ENCODE data around the gene ANKRD36C.
"Not testable (repeated sequence)": the region's sequence is repeated elsewhere in the genome, so short reads cannot be mapped to it uniquely, and the experiment has no call there.

Gene ANKRD36C

DNA sequence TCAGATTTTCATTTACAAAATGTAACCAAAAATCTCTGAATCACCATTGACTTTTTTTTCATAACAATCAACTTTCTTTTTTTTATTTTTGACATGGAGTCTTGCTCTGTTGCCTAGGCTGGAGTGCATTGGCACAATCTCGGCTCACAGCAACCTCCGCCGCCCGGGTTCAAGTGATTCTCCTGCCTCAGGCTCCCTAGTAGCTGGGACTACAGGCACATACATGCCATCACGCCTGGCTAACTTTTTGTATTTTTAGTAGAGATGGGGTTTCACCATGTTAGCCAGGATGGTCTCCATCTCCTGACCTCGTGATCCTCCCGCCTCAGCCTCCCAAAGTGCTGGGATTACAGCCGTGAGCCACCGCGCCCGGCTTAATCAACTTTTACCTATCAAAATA lies 51.7 kb downstream of the ANKRD36C start:
- in situ Hi-C loops (cut with MboI; ENCODE audit: low sequenced_read_pairs); H3K27me3 ChIP-seq (ENCODE audit: low read depth); DNase-seq (ENCODE audit: low spot score in 2 of 2); H3K36me3 ChIP-seq (replicated peaks); H3K4me1 ChIP-seq; H3K9me3 ChIP-seq; H3K4me3 ChIP-seq: not testable (repeated sequence)

DNA sequence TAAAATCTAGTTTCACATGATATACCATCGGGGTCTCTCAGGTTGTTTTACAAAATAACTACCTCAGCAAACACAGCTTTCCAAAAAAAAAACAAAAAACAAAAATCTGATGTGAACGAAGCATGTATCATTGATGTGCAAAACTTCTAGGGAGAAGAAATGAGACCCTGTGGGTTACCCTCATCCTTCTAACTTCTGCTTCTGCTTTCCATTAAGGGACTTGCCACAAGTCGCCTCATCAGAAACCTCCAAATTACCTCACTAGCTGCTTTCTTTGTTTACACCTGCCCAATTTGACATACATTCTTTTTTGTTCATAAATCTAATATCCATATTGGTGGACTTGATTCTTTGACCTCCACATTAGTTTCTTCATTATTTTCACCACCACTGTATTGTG lies 60.9 kb downstream of the ANKRD36C start:
- in situ Hi-C loops (cut with MboI; ENCODE audit: low sequenced_read_pairs); H3K4me1 ChIP-seq; H3K9me3 ChIP-seq; H3K27me3 ChIP-seq (ENCODE audit: low read depth); DNase-seq (ENCODE audit: low spot score in 2 of 2); H3K36me3 ChIP-seq (replicated peaks); H3K4me3 ChIP-seq: not testable (repeated sequence)

DNA sequence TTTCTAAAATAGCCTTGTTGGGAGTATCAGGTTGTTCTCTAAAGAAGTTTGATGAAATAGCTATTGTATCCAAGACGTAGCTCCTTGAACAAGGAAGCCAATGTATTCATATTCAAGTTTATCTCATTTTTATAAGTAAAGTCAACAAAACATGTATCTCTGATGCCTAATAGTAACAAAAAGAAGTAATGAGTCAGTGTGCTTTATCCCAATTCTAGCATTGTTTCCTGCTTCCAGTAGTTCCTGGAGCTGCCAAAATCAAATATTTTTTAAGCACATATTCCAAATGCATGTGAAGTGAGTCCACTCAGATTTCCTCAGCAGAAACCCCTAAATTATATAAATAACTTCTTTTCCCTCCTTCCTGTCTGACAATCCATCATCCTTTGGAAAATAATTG lies 74.6 kb downstream of the ANKRD36C start:
- H3K9me3 ChIP-seq; H3K4me3 ChIP-seq; H3K27me3 ChIP-seq (ENCODE audit: low read depth); H3K4me1 ChIP-seq; DNase-seq (ENCODE audit: low spot score in 2 of 2); in situ Hi-C loops (cut with MboI; ENCODE audit: low sequenced_read_pairs): not testable (repeated sequence)
- H3K36me3 ChIP-seq (replicated peaks) = peaks cover 28% of the 10 kb centered on the region

- H3K27me3 ChIP-seq (ENCODE audit: low read depth); H3K4me1 ChIP-seq; H3K4me3 ChIP-seq; in situ Hi-C loops (cut with MboI; ENCODE audit: low sequenced_read_pairs); DNase-seq (ENCODE audit: low spot score in 2 of 2); H3K9me3 ChIP-seq: not testable (repeated sequence)
- H3K36me3 ChIP-seq (replicated peaks) = peaks cover 28% of the 10 kb centered on the region
These were observed 76.5 kb downstream of the ANKRD36C start for GRCh38 chr2:95915131-95915530.

GRCh38 chr2:95911431-95911830 lies 80.2 kb downstream of the ANKRD36C start:
- H3K4me3 ChIP-seq; H3K27me3 ChIP-seq (ENCODE audit: low read depth): not testable (repeated sequence)
- peaks cover 12% of the 10 kb centered on the region for H3K36me3 ChIP-seq (replicated peaks)

GRCh38 chr2:95894443-95894842 lies 97.2 kb downstream of the ANKRD36C start:
- DNase-seq (ENCODE audit: low spot score in 2 of 2); in situ Hi-C loops (cut with MboI; ENCODE audit: low sequenced_read_pairs): not testable (repeated sequence)

More at GRCh38 chr2:95911431-95911830, 80.2 kb downstream of the ANKRD36C start:
- H3K9me3 ChIP-seq; in situ Hi-C loops (cut with MboI; ENCODE audit: low sequenced_read_pairs); DNase-seq (ENCODE audit: low spot score in 2 of 2); H3K4me1 ChIP-seq: not testable (repeated sequence)

DNA sequence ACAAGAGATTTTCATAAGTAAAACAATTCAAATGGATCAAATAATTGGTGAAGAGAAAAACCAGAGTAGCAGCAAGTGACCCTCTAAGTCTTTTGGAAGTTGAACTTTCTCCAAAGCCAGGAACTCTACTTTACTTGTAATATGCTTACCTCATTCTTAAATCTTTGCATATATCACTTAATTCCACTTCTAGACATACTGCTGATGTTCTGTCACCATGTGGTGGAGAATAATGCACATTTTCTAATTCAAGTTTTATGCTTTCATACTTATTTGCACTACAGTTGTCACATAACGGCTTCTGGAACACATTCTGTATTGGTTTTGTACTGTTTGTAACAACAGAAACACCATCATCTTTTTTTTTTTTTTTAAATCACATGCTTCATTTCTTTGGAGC lies 123.7 kb downstream of the ANKRD36C start:
- H3K9me3 ChIP-seq; DNase-seq (ENCODE audit: low spot score in 2 of 2); in situ Hi-C loops (cut with MboI; ENCODE audit: low sequenced_read_pairs): not testable (repeated sequence)

More at GRCh38 chr2:95894443-95894842, 97.2 kb downstream of the ANKRD36C start:
- not testable (repeated sequence) for H3K36me3 ChIP-seq (replicated peaks); H3K4me3 ChIP-seq; H3K9me3 ChIP-seq; H3K27me3 ChIP-seq (ENCODE audit: low read depth); H3K4me1 ChIP-seq

DNA sequence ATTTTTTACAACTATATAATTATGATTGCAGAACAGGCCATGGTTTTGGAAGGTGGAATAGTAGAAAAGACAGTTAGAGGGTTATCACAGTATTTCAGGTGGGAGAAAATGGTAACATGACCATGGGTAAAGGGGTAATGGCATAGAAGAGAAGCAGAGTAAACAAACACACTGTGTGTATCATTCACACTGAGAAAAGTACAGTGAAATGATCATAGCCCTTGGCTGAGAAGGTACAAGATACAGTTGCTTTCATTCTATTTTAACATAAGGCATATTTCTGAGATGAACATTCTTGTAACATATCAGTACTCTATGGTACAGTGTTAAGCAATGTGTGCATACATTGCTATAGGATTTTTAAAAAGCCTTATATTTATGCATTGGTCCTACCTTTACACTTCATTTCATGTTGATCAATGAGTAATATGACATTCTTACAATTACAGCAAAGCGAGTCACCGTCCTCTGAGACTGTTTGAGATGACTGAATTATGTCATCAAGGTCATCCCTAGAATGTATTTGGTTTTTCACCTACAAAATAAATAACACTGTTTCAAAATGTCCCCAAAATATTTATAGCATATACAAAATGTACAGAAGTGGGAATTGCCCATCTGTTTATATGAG lies 124.5 kb downstream of the ANKRD36C start:
- in situ Hi-C loops (cut with MboI; ENCODE audit: low sequenced_read_pairs); H3K4me1 ChIP-seq; H3K9me3 ChIP-seq; H3K4me3 ChIP-seq; DNase-seq (ENCODE audit: low spot score in 2 of 2); H3K27me3 ChIP-seq (ENCODE audit: low read depth); H3K36me3 ChIP-seq (replicated peaks): not testable (repeated sequence)

More for the DNA sequence above, 123.7 kb downstream of the ANKRD36C start:
- H3K4me3 ChIP-seq; H3K36me3 ChIP-seq (replicated peaks); H3K4me1 ChIP-seq; H3K27me3 ChIP-seq (ENCODE audit: low read depth): not testable (repeated sequence)

- in situ Hi-C loops (cut with MboI; ENCODE audit: low sequenced_read_pairs); H3K4me1 ChIP-seq: not testable (repeated sequence)
These were observed 129.5 kb downstream of the ANKRD36C start for GRCh38 chr2:95862121-95862520.

DNA sequence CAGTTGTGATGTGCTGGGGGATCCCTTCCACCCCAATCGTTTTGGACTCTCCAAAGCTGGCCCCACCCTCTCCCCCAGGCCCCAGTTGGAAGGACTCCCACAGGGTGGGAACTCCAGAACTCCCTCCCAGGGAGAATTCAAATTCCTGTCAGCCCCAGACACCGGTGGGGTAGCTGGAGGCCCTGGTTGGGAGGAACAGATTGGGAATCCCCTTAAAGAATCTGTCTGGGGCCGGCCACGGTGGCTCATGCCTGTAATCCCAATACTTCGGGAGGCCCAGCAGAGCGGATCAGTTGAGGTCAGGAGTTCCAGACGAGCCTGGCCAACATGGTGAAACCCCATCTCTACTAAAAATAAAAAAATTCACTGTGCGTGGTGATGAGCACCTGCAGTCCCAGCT lies 155.5 kb downstream of the ANKRD36C start:
- Histone ChIP-seq H3K4me3 (no peak overlapping the region), H3K4me1 (no peaks in the 10 kb centered on the region), H3K36me3 (replicated peaks) (no peaks in the 10 kb centered on the region), H3K27me3 (ENCODE audit: low read depth) (no peaks in the 10 kb centered on the region), H3K9me3 (no peaks in the 10 kb centered on the region)
- in situ Hi-C loops (cut with MboI; ENCODE audit: low sequenced_read_pairs) = no loop called here
- DNase-seq (ENCODE audit: low spot score in 2 of 2) = no peak

More at GRCh38 chr2:95862121-95862520, 129.5 kb downstream of the ANKRD36C start:
- H3K27me3 ChIP-seq (ENCODE audit: low read depth); DNase-seq (ENCODE audit: low spot score in 2 of 2); H3K4me3 ChIP-seq; H3K36me3 ChIP-seq (replicated peaks); H3K9me3 ChIP-seq: not testable (repeated sequence)

DNA sequence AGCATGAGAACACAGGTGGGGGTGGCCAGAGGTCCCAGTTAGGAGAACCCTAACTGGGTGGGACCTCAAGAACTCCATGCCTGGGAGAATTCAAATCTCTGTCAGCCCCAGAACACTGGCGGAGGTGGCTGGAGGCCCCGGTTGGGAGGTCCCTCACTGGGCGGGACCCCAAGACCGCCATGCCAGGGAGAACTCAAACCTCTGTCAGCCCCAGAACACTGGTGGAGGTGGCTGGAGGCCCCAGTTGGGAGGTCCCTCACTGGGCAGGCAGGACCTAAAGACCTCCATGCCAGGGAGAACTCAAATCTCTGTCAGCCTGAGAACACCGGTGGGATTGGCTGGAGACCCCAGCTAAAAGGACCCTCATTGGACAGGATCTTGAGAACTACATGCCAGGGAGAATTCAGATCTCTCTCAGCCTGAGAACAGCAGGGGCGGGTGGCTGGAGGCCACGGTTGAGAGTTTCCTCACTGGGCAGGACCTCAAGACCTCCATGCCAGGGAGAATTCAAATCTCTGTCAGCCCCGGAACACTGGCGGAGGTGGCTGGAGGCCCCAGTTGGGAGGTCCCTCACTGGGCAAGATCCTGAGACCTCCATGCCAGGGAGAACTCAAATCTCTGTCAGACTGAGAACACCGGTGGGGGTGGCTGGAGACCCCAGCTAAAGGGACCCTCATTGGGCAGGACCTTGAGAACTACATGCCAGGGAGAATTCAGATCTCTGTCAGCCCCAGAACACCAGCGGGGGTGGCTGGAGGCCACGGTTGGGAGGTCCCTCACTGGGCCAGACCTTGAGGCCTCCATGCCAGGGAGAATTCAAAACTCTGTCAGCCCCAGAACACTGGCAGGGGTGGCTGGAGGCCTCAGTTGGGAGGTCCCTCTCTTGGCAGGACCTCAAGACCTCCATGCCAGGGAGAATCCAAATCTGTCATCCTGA lies 157.3 kb downstream of the ANKRD36C start:
- H3K36me3 ChIP-seq (replicated peaks); in situ Hi-C loops (cut with MboI; ENCODE audit: low sequenced_read_pairs); H3K4me1 ChIP-seq; DNase-seq (ENCODE audit: low spot score in 2 of 2); H3K9me3 ChIP-seq; H3K4me3 ChIP-seq; H3K27me3 ChIP-seq (ENCODE audit: low read depth): not testable (repeated sequence)

GRCh38 chr2:95824218-95824617 lies 167.4 kb downstream of the ANKRD36C start:
- H3K9me3 ChIP-seq; in situ Hi-C loops (cut with MboI; ENCODE audit: low sequenced_read_pairs); H3K36me3 ChIP-seq (replicated peaks): not testable (repeated sequence)

DNA sequence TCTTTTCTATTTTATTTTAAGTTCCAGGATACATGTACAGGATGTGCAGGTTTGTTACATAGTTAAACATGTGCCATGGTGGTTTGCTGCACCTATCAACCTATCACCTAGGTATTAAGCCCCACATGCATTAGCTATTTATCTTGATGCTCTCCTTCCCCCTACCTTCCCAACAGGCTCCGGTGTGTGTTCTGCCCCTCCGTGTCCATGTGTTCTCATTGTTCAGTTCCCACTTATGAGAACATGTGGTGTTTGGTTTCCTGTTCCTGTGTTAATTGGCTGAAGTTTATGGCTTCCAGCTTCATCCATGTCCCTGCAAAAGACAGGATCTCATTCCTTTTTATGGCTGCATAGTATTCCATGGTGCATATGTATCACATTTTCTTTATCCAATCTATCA lies 174.1 kb downstream of the ANKRD36C start:
- H3K36me3 ChIP-seq (replicated peaks); H3K9me3 ChIP-seq; H3K4me3 ChIP-seq; H3K27me3 ChIP-seq (ENCODE audit: low read depth); in situ Hi-C loops (cut with MboI; ENCODE audit: low sequenced_read_pairs); H3K4me1 ChIP-seq; DNase-seq (ENCODE audit: low spot score in 2 of 2): not testable (repeated sequence)

More at GRCh38 chr2:95824218-95824617, 167.4 kb downstream of the ANKRD36C start:
- DNase-seq (ENCODE audit: low spot score in 2 of 2); H3K4me3 ChIP-seq; H3K27me3 ChIP-seq (ENCODE audit: low read depth); H3K4me1 ChIP-seq: not testable (repeated sequence)

- H3K9me3 ChIP-seq; H3K4me1 ChIP-seq; H3K27me3 ChIP-seq (ENCODE audit: low read depth); in situ Hi-C loops (cut with MboI; ENCODE audit: low sequenced_read_pairs); H3K4me3 ChIP-seq; DNase-seq (ENCODE audit: low spot score in 2 of 2); H3K36me3 ChIP-seq (replicated peaks): not testable (repeated sequence)
These were observed 178.3 kb downstream of the ANKRD36C start for GRCh38 chr2:95813311-95813710.

Measured in HAP-1 (cell line).